Middle frontal gyrus (tissue), 1 donor: ENCODE results near the gene F2RL3.
"Not testable (repeated sequence)": the region's sequence is repeated elsewhere in the genome, so short reads cannot be mapped to it uniquely, and the experiment has no call there.

Source experiments
- DNase-seq: peaks from one replicate; pipeline ENCODE4 v3.0.0-alpha.2; 2015; ENCODE audit warnings: low spot score; ENCODE audit errors: extremely low spot score

The F2RL3 gene

DNA sequence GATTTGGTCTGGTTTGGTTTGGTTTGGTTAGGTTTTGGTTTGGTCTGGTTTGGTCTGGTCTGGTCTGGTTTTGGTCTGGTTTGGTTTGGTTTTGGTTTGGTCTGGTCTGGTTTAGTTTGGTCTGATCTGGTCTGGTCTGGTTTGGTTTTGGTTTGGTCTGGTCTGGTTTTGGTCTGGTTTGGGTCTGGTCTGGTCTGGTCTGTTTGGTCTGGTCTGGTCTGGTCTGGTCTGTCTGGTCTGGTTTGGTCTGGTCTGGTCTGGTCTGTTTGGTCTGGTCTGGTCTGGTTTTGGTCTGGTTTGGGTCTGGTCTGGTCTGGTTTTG lies 13.9 kb upstream of the F2RL3 start:
- DNase-seq = not testable (repeated sequence)

DNA sequence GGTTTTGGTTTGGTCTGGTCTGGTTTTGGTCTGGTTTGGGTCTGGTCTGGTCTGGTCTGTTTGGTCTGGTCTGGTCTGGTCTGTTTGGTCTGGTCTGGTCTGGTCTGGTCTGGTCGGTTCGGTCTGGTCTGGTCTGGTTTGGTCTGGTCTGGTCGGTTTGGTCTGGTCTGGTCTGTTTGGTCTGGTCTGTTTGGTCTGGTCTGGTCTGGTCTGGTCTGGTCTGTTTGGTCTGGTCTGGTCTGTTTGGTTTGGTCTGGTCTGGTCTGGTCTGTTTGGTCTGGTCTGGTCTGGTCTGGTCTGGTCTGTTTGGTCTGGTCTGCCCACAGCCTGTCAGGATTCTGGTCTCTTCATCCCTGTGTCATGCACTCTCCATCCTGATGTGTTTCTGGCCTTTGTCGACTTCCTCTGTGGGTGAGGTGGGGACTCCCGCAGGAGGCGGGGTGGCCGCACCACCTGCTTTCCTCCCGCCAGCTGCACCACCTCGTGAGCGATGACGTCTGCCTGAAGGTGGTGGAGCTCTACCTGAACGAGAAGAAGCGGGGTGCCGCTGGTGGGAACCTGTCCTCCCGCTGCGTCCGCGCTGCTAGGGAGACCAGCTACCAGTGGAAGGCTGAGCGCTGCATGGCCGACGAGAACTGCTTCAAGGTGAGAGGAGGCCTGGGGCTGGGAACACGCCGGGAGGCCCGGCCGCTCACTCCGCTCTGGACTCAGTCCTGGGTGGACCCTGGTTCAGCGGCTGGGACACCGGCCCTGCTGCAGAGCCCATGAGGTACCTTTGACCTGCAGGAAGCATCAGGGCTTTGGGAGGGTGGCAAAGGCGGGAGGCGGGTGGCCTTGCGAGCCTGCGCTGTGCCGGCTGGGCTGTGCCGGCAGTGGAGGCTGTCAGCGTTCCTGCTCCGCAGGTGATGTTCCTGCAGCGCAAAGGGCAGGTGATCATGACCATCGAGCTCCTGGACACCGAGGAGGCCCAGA lies 12.9 kb upstream of the F2RL3 start:
- DNase-seq = no peak

DNA sequence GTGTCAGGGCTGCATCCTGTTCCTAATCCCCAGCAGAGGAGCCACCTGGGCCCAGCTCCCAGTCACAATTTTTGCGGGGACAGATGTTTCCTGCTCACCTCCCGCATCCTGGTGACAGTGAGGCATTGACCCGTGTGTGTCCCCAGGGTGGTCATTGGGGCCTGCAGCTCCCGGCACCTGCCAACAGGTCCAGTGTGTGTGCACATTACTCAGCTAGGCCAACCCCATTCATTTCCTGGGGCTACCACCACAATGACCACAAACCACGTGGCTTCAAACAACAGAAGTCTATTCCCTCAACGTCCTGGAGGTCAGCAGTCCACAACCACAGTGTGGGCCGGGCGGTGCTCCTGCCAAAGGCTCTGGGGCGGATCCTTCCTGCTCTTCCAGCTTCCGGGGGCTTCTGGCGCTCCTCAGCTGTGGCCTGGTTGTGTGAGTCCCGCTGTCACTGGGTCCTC lies 11.9 kb upstream of the F2RL3 start:
- no peak for DNase-seq

DNA sequence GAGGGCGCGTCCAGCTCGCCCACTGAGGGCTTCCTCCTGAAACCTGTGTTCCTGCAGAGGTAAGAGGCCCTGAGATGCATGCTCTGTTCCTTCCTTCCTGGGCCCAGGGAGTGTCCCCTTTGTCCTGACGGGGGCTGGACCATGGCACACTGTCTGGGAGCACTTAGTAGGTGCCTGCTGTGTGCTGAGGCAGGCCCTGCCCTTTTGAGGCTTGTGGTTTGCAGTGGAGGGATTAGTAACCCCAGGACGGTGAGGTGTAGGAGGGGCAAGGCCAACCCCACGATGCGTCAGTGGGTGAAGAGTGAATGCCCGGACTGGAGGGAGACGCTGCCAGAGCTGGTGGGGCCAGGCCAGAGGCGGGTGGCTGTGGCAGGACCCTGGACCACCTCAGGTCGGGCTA lies 11.2 kb upstream of the F2RL3 start:
- DNase-seq = no peak

DNA sequence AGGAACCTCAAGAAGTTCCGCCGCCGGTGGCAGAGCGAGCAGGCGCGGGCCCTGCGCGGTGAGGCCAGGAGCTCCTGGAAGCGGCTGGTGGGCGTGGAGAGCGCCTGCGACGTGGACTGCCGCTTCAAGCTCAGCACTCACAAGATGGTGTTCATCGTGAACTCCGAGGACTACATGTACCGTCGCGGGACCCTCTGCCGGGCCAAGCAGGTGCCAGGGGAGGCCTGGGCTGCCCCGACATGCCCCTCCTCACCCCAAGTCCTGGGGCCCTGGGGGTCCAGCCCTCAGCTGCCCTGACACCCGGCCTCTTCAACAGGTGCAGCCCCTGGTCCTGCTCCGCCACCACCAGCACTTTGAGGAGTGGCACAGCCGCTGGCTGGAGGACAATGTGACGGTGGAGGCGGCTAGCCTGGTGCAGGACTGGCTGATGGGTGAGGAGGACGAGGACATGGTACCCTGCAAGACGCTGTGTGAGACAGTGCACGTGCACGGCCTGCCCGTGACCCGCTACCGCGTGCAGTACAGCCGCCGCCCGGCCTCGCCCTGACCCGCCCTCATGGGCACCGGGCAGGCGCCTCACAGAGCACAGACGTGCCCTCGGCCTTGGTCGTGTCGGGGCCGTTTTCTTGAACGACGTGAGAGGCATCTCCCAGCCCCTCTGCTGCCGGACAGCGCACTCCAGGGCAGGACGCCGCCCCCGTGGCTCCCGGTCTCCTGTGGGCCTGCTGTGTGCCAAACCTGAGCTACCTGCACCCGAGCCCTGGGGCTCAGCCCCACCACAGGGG lies 10.4 kb upstream of the F2RL3 start:
- DNase-seq = no peak

DNA sequence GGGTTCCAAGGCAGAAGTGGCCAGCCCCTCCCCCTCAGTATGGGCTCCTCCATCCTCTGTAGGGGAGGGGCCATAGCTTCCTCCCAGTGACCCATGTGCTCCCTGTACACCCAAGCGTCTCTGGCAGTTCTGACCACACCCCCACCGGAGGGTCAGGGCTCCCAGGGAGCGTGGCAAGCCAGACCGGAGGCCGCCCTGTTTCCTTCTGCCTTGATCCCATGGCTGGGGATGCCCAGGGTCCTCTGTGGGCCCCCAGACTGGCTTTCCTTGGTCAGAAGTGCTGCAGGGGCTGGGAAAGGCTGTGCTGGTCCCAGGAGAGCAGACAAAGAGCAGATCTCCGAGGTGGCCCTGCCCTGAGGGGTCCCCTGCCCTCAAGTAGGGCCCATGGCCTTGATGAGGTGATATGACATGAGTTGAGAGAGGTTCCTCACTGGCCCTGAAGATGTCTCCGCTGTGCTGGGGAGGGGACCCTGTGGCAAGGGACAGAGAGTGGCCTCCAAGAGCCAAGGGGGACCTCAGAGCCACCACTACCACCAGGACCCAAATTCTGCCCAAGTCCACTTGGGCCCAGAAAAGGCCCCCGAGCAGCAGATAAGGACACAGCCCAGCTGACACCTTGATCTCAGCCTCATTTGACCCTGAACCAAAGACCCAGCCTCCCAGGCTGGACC lies 7.8 kb upstream of the F2RL3 start:
- no peak for DNase-seq

DNA sequence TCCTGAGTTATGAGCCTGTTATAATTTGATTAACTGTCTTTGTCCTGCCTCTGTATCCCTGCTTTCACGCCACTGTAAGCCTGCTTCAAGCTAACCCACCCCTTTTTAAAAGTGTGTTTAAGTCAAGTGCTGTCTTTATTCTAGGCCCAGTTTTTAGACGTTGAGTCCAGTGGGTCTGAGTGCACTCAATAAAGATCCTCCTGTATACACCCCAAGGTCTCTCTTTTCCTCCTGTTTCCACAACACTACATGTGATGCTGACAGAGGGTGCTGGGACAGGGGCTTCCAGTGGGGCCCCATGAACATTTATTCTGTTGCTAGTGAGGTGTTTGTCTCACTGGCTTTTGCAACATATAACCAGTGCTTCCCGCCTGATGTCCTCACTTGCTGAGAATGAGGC lies 6.7 kb upstream of the F2RL3 start:
- DNase-seq = no peak

DNA sequence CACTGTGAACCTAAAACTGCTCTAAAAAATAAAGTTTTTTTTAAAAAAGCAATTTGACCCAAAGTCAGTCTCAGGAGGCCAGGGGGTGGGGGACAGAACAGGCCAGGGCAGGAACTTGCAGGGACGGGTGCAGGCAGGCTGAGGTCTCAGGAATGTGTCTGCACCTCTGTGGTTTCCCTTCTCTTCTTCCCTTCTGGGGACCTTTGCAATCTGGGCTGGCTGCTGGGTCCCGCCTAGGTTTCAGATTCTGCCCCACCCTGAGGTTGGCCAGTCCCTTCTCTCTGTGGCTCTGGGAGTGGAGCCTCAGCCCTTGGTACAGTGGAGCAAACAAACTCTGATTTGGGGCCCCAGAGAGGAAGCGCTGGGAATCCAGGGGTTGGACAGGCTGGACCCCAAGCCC lies 5.3 kb upstream of the F2RL3 start:
- DNase-seq = no peak

DNA sequence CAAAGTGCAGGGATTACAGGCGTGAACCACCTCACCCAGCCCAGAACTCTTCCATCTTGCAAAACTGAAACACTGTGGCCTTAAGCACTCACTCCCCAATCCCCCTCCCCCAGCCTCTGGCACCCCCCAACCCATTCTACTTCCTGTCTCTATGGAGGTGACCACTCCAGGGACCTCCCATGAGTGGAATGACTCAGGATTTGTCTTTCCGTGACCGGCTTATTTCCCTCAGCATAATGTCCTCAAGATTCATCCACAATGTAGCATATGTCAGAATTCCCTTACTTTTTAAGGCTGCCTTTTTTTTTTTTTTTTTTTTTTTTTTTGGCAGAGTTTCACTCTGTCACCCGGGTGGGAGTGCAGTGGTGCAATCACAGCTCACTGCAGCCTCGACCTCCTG lies 3.6 kb upstream of the F2RL3 start:
- no peak for DNase-seq

DNA sequence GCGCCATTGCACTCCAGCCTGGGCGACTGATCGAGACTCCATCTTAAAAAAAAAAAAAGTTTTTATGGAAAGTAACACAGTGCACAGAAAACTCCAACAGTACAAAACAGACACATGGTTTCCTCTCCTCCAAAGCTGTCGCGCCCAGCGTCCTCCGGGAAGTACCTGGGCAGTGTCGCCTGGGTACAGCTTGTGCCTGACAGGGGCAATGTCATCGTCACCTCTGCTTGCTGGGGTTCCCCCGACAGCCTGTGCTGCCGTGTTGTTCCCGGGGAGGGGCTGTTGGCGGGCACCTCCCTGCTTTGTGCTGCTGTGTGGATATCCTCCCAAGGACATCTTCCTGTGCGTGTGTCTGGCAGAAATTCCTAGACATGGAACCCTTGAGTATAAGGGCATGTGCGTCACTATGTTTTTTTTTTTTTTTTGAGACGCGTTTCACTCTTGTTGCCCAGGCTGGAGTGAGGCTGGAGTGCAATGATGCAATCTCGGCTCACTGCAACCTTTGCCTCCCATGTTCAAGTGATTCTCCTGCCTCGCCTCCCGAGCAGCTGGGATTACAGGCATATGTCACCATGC lies 2.4 kb upstream of the F2RL3 start:
- DNase-seq = no peak

DNA sequence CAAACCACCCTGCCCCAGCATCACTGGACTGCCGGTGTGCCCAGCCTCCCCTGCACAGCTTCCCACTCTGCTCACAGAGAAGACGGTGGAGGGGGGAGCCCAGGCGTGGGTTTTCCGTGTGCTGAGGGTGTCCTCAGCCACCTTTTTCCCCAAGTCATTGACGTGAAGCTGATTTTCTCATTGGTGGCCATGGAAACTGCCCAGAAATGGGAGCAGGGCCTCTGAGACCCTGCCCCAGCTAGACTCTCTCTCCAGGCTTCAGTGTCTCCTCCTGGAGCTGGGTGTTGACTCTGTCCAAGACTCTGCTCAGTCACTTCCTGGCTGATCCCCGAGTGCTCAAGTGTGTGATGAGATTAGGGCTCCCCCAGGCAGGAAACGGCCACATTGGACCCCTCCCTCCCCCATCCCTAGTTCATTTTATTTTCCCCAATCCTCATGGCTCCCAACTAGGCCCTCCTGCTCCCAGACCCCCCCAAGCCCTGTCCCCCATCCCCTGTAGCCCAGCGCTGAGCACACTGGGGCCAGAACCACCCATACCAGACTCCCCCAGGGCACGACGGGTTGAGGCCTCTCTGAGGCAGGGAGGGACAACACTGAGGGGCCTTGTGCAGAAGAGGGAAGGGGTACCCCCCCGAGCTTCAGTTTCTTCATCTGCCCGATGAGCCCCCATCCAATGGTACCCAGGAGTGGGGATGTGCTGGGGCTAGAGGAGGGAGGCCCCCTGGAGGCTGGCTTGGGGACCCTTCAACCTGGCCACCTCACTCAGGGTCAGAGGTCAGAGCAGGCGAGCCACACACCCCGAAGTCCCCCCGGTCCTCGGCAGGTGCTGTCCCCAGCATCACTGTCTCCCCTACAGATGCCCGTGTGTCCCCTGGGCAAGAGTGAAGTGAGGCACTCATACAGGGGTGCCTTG lies 1.2 kb upstream of the F2RL3 start:
- no peak for DNase-seq

DNA sequence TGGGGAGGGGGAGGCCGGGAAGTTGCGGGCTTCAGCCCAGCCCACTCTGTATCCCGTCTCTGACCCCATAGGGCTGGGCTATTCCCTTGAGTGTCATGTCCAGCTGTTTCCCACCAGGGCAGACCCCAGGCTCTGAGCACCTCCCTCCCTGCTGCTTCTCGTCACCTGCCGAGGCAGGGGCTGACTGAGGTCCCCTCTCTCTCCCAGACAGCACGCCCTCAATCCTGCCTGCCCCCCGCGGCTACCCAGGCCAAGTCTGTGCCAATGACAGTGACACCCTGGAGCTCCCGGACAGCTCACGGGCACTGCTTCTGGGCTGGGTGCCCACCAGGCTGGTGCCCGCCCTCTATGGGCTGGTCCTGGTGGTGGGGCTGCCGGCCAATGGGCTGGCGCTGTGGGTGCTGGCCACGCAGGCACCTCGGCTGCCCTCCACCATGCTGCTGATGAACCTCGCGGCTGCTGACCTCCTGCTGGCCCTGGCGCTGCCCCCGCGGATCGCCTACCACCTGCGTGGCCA lies 625 bp downstream of the F2RL3 start:
- DNase-seq = no peak

DNA sequence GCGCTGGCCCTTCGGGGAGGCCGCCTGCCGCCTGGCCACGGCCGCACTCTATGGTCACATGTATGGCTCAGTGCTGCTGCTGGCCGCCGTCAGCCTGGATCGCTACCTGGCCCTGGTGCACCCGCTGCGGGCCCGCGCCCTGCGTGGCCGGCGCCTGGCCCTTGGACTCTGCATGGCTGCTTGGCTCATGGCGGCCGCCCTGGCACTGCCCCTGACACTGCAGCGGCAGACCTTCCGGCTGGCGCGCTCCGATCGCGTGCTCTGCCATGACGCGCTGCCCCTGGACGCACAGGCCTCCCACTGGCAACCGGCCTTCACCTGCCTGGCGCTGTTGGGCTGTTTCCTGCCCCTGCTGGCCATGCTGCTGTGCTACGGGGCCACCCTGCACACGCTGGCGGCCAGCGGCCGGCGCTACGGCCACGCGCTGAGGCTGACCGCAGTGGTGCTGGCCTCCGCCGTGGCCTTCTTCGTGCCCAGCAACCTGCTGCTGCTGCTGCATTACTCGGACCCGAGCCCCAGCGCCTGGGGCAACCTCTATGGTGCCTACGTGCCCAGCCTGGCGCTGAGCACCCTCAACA lies 1.2 kb downstream of the F2RL3 start:
- DNase-seq = no peak

DNA sequence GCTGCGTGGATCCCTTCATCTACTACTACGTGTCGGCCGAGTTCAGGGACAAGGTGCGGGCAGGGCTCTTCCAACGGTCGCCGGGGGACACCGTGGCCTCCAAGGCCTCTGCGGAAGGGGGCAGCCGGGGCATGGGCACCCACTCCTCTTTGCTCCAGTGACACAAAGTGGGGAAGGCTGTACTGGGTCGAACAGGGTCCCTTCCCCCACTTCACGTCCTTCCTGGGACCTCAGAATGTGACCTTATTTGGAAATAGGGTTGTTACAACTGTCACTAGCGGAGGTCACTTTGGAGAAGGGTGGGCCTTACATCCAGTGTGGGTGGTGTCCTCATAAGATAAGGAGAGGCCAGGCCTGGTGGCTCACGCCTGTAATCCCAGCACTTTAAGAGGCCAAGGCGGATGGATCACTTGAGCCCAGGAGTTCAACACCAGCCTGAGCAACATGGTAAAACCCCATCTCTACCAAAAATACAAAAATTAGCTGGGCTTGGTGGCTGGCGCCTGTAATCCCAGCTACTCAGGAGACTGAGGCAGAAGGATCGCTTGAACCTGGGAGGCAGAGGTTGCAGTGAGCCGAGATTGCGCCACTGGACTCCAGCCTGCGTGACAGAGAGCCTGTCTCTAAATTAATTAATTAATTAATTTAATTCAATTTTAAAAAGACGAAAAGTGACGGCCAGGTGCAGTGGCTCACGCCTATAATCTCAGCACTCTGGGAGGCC lies 1.8 kb downstream of the F2RL3 start:
- no peak for DNase-seq

DNA sequence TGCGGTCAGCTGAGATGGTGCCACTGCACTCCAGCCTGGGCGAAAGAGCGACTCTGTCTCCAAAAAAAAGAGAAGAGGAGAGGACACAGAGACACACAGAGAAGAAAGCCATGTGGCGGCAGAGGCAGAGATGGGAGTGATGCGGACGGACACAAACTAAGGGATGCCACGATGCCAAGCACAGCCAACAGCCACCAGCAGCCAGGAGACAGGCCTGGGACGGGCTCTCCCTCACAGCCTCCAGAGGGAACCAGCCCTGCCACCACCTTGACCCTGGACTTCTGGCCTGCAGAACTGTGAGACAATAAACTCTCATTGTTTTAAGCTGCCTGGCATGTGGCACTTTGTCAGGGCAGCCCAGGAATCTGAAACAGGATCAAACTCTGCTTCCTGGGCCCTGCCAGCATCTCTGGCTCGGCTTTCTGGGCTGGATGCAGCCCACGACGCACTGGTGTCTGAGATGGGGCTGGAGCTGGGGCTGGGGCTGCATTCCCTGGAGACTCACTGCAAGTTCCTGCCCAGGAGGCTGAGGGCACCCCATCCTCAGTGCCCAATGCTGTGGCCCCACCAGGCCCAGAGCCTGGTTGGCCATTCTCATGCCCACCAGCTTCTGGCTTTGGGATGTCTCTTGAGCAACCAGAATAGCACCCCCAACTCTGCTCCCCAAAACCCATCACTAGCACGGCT lies 3.0 kb downstream of the F2RL3 start:
- no peak for DNase-seq

DNA sequence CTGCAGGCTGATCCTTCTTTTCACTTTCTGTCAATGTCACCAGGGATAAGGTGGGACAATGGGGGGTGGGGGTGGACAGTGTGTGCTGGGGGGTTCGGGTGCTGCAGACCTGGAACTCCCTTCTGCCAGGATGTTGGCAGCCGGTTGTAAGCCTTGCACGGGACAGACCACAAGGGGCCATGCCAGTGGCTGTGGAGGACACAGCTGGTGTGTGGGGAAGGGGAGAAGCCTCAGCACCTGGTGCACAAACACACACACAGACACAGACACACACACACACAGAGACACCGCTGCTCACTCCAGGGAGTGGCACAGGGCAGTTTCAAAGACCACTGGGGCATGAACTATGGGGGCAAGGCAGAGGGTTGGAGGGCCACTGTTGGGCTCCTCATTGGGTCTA lies 3.6 kb downstream of the F2RL3 start:
- DNase-seq = no peak

DNA sequence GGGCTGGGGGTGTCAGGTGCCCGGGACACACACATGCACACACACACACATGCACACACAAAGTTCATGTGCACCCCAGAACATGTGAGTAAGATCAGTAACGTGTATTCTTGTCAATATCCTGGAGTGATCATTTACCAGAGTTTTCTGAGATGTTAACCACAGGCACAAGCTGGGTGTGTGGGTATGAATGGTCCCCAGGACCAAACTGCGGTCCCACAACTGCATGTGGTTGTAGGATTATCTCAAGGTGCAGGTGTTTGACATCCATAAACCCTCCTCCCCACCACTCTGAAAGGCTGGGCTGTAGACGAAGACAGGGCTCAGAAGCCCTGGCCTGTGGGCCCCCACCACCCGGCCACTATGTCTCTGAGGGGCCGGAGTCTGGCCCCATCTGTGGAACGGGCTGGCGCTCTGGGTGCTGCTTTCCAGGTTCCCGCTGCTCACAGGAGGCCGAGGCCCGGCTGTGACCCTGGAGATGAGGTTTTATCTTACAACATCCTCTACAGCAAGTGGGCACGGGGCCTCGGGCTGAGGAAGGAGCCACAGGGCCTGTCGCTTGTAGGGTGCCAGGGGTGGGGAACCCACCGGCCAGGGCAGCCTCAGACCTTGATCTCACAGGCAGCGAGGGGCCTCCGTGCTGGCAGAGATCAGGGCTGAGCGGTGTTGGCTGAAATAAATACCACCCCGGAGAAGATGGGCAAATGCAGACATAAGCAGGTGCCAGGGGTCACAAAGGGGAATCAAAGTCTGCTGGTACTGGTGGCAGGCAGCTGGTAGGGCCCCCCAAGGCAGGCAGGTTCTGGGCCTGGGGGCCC lies 4.3 kb downstream of the F2RL3 start:
- DNase-seq = no peak

DNA sequence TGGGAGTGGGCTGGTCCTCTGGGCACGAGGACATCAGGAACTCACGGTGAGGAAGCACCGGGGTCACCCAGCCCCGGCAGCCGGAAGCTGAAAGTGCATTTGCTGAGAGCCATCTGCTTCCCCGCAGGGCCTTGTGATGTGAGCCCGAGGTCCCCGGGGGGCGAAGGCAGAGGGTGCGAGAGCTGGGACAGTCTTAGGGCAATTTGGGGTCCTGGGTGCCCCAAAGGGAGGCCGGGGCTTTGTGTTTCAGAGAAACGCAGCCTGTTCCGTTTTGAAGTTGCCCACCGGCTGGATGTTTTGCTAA lies 4.8 kb downstream of the F2RL3 start:
- no peak for DNase-seq
